ENCODE measurements around the gene S100A10.

- TF ChIP-seq CTCF (conservative IDR thresholded peaks at IDR 0.05) (no peak), EZH2 (IDR thresholded peaks at IDR 0.05; ENCODE audit: low read depth) (no peak)
Measured at GRCh38 chr1:152039461-152039860, 45.8 kb upstream of the S100A10 start.

All from PC-9 (cell line).